Naive thymus-derived CD4-positive, alpha-beta T cell (primary cell): Measurements from ENCODE around the gene SRPRA. TPM values are rescaled to one million over a fixed set of nuclear protein-coding genes. Genes with fewer than 3 reads are reported as not detected.

Experiments used
- ATAC-seq: fragments of 150-1000 bp; cut with Tn5 transposase; 2 replicates; pipeline ENCODE4 v1.10.0; 2021; ENCODE audit warnings: mild to moderate bottlenecking, moderate library complexity
- CTCF ChIA-PET: fragments of 350-600 bp; sonication (Branson Sonifier 250); formaldehyde crosslinking; loops from one replicate; lab custom pipeline; 2021; ENCODE audit warnings: antibody characterized with exemption; lab: Charles Lee
- POLR2A ChIA-PET: fragments of 350-600 bp; sonication (Branson Sonifier 250); formaldehyde crosslinking; loops from one replicate; lab custom pipeline; 2021; ENCODE audit warnings: antibody characterized with exemption, inconsistent platforms; lab: Charles Lee
- DNase-seq, 9 donors: peaks; one replicate each; pipeline versions ENCODE4 v3.0.0 to v3.0.0-alpha.2; 2020 to 2022; ENCODE audit warnings: mixed read lengths in 1 of 9
- H3K27ac ChIP-seq: one replicate; pipeline ENCODE4 v1.7.0; 2013; ENCODE audit warnings: mild to moderate bottlenecking, low read depth, low read length, moderate library complexity
- H3K27me3 ChIP-seq, 2 donors: one replicate each; pipeline ENCODE4 v1.7.0; 2013; ENCODE audit warnings: low read length in 2 of 2, mild to moderate bottlenecking in 2 of 2, moderate library complexity in 2 of 2; ENCODE audit not compliant: control insufficient read depth in 2 of 2, insufficient read depth in 2 of 2
- H3K36me3 ChIP-seq, 3 experiments: 1 replicate in 2 of 3; 2 replicates in 1 of 3; pipeline ENCODE4 v1.7.0; 2013; ENCODE audit warnings: low read length in 3 of 3, mild to moderate bottlenecking in 3 of 3, moderate library complexity in 1 of 3; ENCODE audit not compliant: insufficient read depth in 3 of 3, control insufficient read depth in 2 of 3
- H3K4me1 ChIP-seq, 2 donors: one replicate each; pipeline ENCODE4 v1.7.0; 2013; ENCODE audit warnings: low read length in 2 of 2, mild to moderate bottlenecking in 2 of 2, moderate library complexity in 1 of 2; ENCODE audit not compliant: control insufficient read depth in 2 of 2, insufficient read depth in 2 of 2
- H3K4me3 ChIP-seq: 2 replicates; pipeline ENCODE4 v1.7.0; 2013; ENCODE audit warnings: mild to moderate bottlenecking, low read length
- H3K9me3 ChIP-seq, 3 experiments: 1 replicate in 2 of 3; 2 replicates in 1 of 3; pipeline ENCODE4 v1.7.0; 2013; ENCODE audit warnings: low read length in 3 of 3; ENCODE audit not compliant: control insufficient read depth in 2 of 3
- H3K27ac Mint-ChIP-seq, 9 donors: one replicate each; pipeline ENCODE4 v1.8.0; 2020 to 2022; ENCODE audit warnings: mixed read lengths in 9 of 9, mild to moderate bottlenecking in 8 of 9, moderate library complexity in 5 of 9, inconsistent platforms in 2 of 9
- H3K27me3 Mint-ChIP-seq, 5 donors: one replicate each; pipeline ENCODE4 v1.8.0; 2021 to 2022; ENCODE audit warnings: mixed read lengths in 5 of 5, mild to moderate bottlenecking in 1 of 5
- H3K36me3 Mint-ChIP-seq, 5 donors: one replicate each; pipeline ENCODE4 v1.8.0; 2020 to 2022; ENCODE audit warnings: mixed read lengths in 5 of 5, mild to moderate bottlenecking in 3 of 5, inconsistent platforms in 1 of 5
- H3K4me1 Mint-ChIP-seq, 7 donors: one replicate each; pipeline ENCODE4 v1.8.0; 2020 to 2022; ENCODE audit warnings: mixed read lengths in 7 of 7, mild to moderate bottlenecking in 3 of 7, inconsistent platforms in 1 of 7
- H3K4me3 Mint-ChIP-seq, 10 donors: one replicate each; pipeline ENCODE4 v1.8.0; 2020 to 2022; ENCODE audit warnings: mild to moderate bottlenecking in 10 of 10, mixed read lengths in 10 of 10, moderate library complexity in 6 of 10, inconsistent platforms in 2 of 10
- H3K9me3 Mint-ChIP-seq, 11 donors: one replicate each; pipeline ENCODE4 v1.8.0; 2020 to 2022; ENCODE audit warnings: mixed read lengths in 11 of 11, mild to moderate bottlenecking in 4 of 11, inconsistent platforms in 1 of 11, moderate library complexity in 1 of 11
- intact Hi-C, 2 donors: fragments of 100-400 bp; cut with micrococcal nuclease; formaldehyde crosslinking; loops; one replicate each; pipeline ENCODE4 v1.15.1; 2023
- polyA plus RNA-seq, 2 donors: library from polyadenylated mRNA; unstranded; fragments of 300-500 nt; fragmentation: Illumina TruSeq; gene quantifications; one replicate each; pipeline ENCODE4 v1.2.3, GENCODE V29; 2021
- total RNA-seq, 6 experiments: library from RNA in 5 of 6; stranded (reverse) in 5 of 6; gene quantifications; 1 replicate in 5 of 6; 2 replicates in 1 of 6; pipeline ENCODE4 v1.2.3 and lab custom pipeline; 2021 to 2026

SRPRA gene
- total and polyA plus RNA-seq, 7 experiments from 2014 or later: 81.6 to 179 (median 149) TPM

DNA sequence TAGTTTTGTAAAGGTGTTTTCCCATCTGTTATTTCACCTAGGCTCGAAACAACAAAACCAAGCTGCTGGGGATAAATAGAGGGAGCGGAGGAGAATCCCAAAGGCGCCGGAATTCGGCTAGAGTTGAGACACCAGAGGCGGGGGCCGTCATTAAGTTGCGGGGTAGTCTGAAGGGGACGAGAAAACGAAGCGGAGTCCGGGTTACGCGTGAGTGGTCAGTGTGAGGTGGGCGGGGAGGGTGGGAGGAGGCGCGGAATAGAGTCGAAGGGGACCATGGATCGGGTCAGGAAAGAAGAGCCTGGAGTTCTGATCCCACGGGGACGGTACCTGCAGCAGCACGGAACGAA, 361 bp downstream of the SRPRA start:
- intact Hi-C loops: loop anchor here (1.0 to 2.0 kb wide), 9 partner anchors 205 to 1158 kb away; partner anchors contain the start of genes PUS3 (in 2 of the 2), STT3A (in 2 of the 2), CHEK1 (in 1 of the 2) and EI24 (in 1 of the 2)
- H3K4me1 Mint-ChIP-seq: peaks cover 26 to 60% (median 50%) of the 10 kb centered on the region in 7 donors
- peaks cover 19 to 48% (median 27%) of the 10 kb centered on the region in 3 experiments for H3K36me3 ChIP-seq
- no peak for ATAC-seq
- no peak for DNase-seq
- peak overlapping the region; percentile 99 for H3K4me3 ChIP-seq
- no peaks in the 10 kb centered on the region for H3K27me3 ChIP-seq
- H3K4me3 Mint-ChIP-seq: peak overlapping the region; percentile 91 to 98 (median 97)
- H3K9me3 ChIP-seq: no peaks in the 10 kb centered on the region
- POLR2A ChIA-PET: interaction anchor here (0.6 to 6.5 kb wide), 16 partner anchors 10 to 677 kb away, joined by 3 to 122 read pairs (median 3); partner anchors contain the start of genes DCPS, FAM118B, HYLS1 and PUS3
- H3K27ac Mint-ChIP-seq: peak overlapping the region; percentile 94 to 99 (median 98)
- peaks cover 0 to 4% (median 0%) of the 10 kb centered on the region in 11 donors for H3K9me3 Mint-ChIP-seq
- H3K36me3 Mint-ChIP-seq: peaks cover 14 to 46% (median 30%) of the 10 kb centered on the region in 5 donors
- H3K4me1 ChIP-seq: peaks cover 22 to 23% of the 10 kb centered on the region in 2 donors
- no peaks in the 10 kb centered on the region for H3K27me3 Mint-ChIP-seq
- CTCF ChIA-PET: interaction anchor here (2.0 kb wide), 1 partner anchor 13 kb away, joined by 9 read pairs; no protein-coding TSS in a partner anchor
- peak overlapping the region; percentile 94 for H3K27ac ChIP-seq

DNA sequence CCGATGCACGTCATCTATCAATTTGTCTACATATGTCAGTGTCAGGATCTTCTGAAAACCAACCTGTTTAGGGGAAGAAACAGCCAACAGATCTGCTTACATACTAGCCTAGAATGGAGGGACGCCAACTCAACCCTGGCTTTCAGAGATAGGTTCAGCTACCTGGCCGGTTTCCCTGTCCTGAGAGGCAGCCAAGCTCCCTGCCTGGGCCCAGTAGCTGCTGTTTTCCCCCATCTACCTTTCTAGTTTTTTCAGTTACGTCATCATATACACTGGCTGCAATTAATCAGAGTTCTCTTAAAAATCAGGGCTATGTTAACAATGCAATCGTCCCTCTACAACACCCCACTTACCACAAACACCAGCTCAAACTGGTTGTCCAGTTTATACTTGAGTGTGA, 1.0 kb downstream of the SRPRA start:
- peaks cover 11 to 48% (median 30%) of the 10 kb centered on the region in 5 donors for H3K36me3 Mint-ChIP-seq
- H3K9me3 Mint-ChIP-seq: peaks cover 0 to 4% (median 0%) of the 10 kb centered on the region in 11 donors
- ATAC-seq (no peak), DNase-seq (no peak)
- POLR2A ChIA-PET: interaction anchor here (0.8 to 6.5 kb wide), 10 partner anchors 13 to 674 kb away, joined by 3 to 122 read pairs (median 3); partner anchors contain the start of genes DCPS, FAM118B, PUS3 and RPUSD4
- Histone ChIP-seq H3K36me3 (peaks cover 19 to 48% (median 31%) of the 10 kb centered on the region in 3 experiments), H3K4me3 (peak overlapping the region; percentile 99), H3K27me3 (no peaks in the 10 kb centered on the region), H3K27ac (peak overlapping the region; percentile 94), H3K4me1 (peaks cover 22 to 23% of the 10 kb centered on the region in 2 donors), H3K9me3 (no peaks in the 10 kb centered on the region)
- H3K27ac Mint-ChIP-seq: peak overlapping the region; percentile 94 to 99 (median 98)
- H3K4me3 Mint-ChIP-seq: peak overlapping the region; percentile 91 to 98 (median 97)
- intact Hi-C loops: loop anchor here (1.0 to 2.0 kb wide), 9 partner anchors 204 to 1157 kb away; partner anchors contain the start of genes PUS3 (in 2 of the 2), STT3A (in 2 of the 2), CHEK1 (in 1 of the 2) and EI24 (in 1 of the 2)
- H3K4me1 Mint-ChIP-seq: peaks cover 26 to 58% (median 49%) of the 10 kb centered on the region in 7 donors
- H3K27me3 Mint-ChIP-seq: no peaks in the 10 kb centered on the region
- CTCF ChIA-PET: interaction anchor here (2.0 kb wide), 1 partner anchor 14 kb away, joined by 9 read pairs; no protein-coding TSS in a partner anchor

DNA sequence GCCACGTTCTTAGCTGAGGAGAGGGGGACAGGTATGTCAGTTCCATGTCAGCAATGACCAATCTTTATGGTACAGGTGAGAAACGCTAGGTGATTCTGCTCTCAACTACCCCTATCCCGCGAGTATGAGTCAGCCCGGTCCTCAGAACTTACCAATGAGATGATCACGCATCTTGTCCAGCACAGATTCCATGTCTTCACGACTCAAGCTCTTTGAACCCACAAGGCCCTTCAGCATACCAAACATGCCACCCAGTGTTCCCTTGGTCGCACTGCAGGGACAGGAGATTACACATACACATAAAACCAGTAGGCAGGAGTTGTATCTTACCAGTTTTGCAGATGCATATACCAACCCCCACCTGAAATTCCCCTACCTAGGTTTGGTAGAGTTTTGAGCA, 2.9 kb downstream of the SRPRA start:
- H3K27me3 ChIP-seq: no peaks in the 10 kb centered on the region
- Mint-ChIP-seq H3K27ac (peak overlapping the region in 6 of 9 donors; percentile 21 to 99 (median 56)), H3K36me3 (peaks cover 10 to 47% (median 31%) of the 10 kb centered on the region in 5 donors), H3K9me3 (peaks cover 0 to 4% (median 0%) of the 10 kb centered on the region in 11 donors), H3K4me3 (peak overlapping the region in 6 of 10 donors; percentile 4 to 98 (median 43)), H3K27me3 (no peaks in the 10 kb centered on the region), H3K4me1 (peaks cover 23 to 47% (median 42%) of the 10 kb centered on the region in 7 donors)
- no peaks in the 10 kb centered on the region for H3K9me3 ChIP-seq
- H3K4me3 ChIP-seq: no peak overlapping the region
- peaks cover 19 to 59% (median 35%) of the 10 kb centered on the region in 3 experiments for H3K36me3 ChIP-seq
- ChIA-PET POLR2A (interaction anchor here (0.8 kb wide), 1 partner anchor 18 kb away, joined by 5 read pairs; no protein-coding TSS in a partner anchor), CTCF (no interaction called here)
- ATAC-seq: no peak
- intact Hi-C loops: no loop called here
- DNase-seq: no peak
- peaks cover 22 to 23% of the 10 kb centered on the region in 2 donors for H3K4me1 ChIP-seq
- H3K27ac ChIP-seq: no peak overlapping the region

DNA sequence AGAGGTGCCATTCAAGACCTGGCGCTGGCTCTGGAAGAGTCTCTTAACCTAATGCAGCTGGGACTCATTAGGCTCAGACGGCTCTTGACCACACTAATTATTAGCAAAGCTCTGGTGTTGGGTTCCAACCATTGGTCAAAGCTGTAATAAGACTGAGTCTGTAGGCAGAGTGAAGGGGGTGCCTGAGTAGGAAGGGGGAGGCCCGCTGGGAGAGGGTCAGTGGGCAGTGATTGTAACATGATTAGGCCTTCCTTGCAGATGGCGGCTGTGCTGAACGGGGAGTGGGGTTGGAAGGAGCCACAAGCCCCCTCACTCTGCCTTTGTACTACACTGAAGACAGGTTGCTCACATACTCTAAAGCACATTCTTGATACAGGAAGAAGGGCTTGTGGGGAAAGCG, 5.2 kb downstream of the SRPRA start:
- ChIA-PET POLR2A (interaction anchor here (1.4 kb wide), 1 partner anchor 18 kb away, joined by 4 read pairs; no protein-coding TSS in a partner anchor), CTCF (no interaction called here)
- peaks cover 12 to 17% of the 10 kb centered on the region in 2 donors for H3K4me1 ChIP-seq
- peaks cover 11 to 25% (median 23%) of the 10 kb centered on the region in 7 donors for H3K4me1 Mint-ChIP-seq
- H3K27me3 ChIP-seq: no peaks in the 10 kb centered on the region
- no peaks in the 10 kb centered on the region for H3K9me3 ChIP-seq
- H3K9me3 Mint-ChIP-seq: peaks cover 0 to 2% (median 0%) of the 10 kb centered on the region in 11 donors
- DNase-seq (no peak), ATAC-seq (no peak)
- H3K4me3 Mint-ChIP-seq: no peak overlapping the region
- H3K27ac ChIP-seq: no peak overlapping the region
- no peak overlapping the region for H3K4me3 ChIP-seq
- peaks cover 19 to 61% (median 39%) of the 10 kb centered on the region in 3 experiments for H3K36me3 ChIP-seq
- no peaks in the 10 kb centered on the region for H3K27me3 Mint-ChIP-seq
- H3K27ac Mint-ChIP-seq: peak overlapping the region in 3 of 9 donors; percentile 4 to 63 (median 19)
- intact Hi-C loops: no loop called here
- peaks cover 10 to 47% (median 31%) of the 10 kb centered on the region in 5 donors for H3K36me3 Mint-ChIP-seq

DNA sequence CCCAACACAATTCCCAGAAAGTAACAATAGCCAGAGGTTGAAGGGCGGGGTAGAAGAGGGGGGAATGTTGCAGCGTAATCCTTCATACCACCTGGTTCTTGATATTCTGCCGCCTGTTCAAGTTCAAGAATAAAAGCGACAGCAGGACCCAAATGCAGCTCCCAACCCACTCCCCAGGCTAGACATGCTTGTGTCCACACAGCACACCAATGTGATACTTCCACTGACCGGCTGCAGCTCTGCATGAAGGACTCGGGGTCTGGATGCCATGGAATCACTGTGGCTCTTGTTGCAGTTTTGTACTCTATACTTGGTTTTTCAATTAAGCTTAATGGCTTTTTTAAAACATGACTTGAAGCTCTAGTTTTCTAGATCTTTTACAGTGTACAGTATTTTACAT, 6.5 kb downstream of the SRPRA start:
- no peaks in the 10 kb centered on the region for H3K27me3 ChIP-seq
- H3K27ac ChIP-seq: no peak overlapping the region
- peaks cover 3 to 9% of the 10 kb centered on the region in 2 donors for H3K4me1 ChIP-seq
- no peaks in the 10 kb centered on the region for H3K27me3 Mint-ChIP-seq
- peaks cover 6 to 17% (median 15%) of the 10 kb centered on the region in 7 donors for H3K4me1 Mint-ChIP-seq
- ATAC-seq (no peak), DNase-seq (no peak)
- H3K4me3 ChIP-seq: no peak overlapping the region
- ChIA-PET POLR2A (interaction anchor here (0.6 to 1.4 kb wide), 4 partner anchors 19 to 365 kb away, joined by 3 to 5 read pairs (median 4); partner anchors contain the start of genes FAM118B and RPUSD4), CTCF (no interaction called here)
- peaks cover 19 to 61% (median 39%) of the 10 kb centered on the region in 3 experiments for H3K36me3 ChIP-seq
- intact Hi-C loops: no loop called here
- H3K36me3 Mint-ChIP-seq: peaks cover 10 to 43% (median 31%) of the 10 kb centered on the region in 5 donors
- H3K9me3 ChIP-seq: no peaks in the 10 kb centered on the region
- H3K27ac Mint-ChIP-seq: peak overlapping the region in 2 of 9 donors; percentile 10 to 48
- H3K4me3 Mint-ChIP-seq: peak overlapping the region in 1 of 10 donors; percentile 4
- peaks cover 0 to 2% (median 0%) of the 10 kb centered on the region in 11 donors for H3K9me3 Mint-ChIP-seq

DNA sequence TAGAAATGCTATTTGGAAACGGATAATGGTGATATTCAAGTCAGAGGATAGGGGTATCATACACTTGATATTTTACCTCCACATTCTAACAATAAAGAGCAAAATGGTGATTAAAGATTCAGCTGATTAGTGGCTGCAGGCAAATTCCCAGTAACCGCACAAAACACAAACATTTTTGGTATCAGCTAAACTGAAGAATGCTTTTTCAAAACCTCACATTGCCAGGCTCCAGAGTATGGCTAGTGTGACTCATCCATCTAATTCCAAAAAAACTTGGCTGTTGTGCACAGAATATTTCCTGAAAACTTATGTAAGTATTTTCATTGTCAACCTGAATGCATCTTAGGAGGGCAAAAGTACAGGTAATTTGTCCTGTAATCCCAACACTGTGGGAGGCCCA, 10.9 kb downstream of the SRPRA start:
- no peak overlapping the region for H3K4me3 Mint-ChIP-seq
- H3K4me1 Mint-ChIP-seq: peaks cover 0 to 2% (median 0%) of the 10 kb centered on the region in 7 donors
- peaks cover 0 to 8% (median under 1%) of the 10 kb centered on the region in 5 donors for H3K36me3 Mint-ChIP-seq
- no peaks in the 10 kb centered on the region for H3K9me3 ChIP-seq
- H3K4me3 ChIP-seq: no peak overlapping the region
- ATAC-seq (no peak), DNase-seq (no peak)
- ChIA-PET POLR2A (interaction anchor here (1.4 kb wide), 1 partner anchor 12 kb away, joined by 4 read pairs; the partner anchor contains the start of gene FOXRED1), CTCF (no interaction called here)
- H3K36me3 ChIP-seq: peaks cover 0 to 21% (median 8%) of the 10 kb centered on the region in 3 experiments
- no peaks in the 10 kb centered on the region for H3K27me3 ChIP-seq
- H3K27ac Mint-ChIP-seq: peak overlapping the region in 1 of 9 donors; percentile 75
- H3K27ac ChIP-seq: no peak overlapping the region
- H3K9me3 Mint-ChIP-seq: no peaks in the 10 kb centered on the region
- no peaks in the 10 kb centered on the region for H3K4me1 ChIP-seq
- no peaks in the 10 kb centered on the region for H3K27me3 Mint-ChIP-seq
- intact Hi-C loops: no loop called here
